GM21717 (cell line): ENCODE results near the gene RAPGEF1.
"Not testable (repeated sequence)": the region's sequence is repeated elsewhere in the genome, so short reads cannot be mapped to it uniquely, and the experiment has no call there.

ENCODE experiments used
- ATAC-seq: cut with Tn5 transposase; IDR thresholded peaks from one replicate; pipeline ENCODE4 v1.9.1; 2021; ENCODE audit warnings: mild to moderate bottlenecking, moderate library complexity; ENCODE audit not compliant: unreplicated experiment

The RAPGEF1 gene

GRCh38 chr9:131673531-131673930 is 66.3 kb downstream of the RAPGEF1 start:
- no peak for ATAC-seq

GRCh38 chr9:131673068-131673467 is 66.8 kb downstream of the RAPGEF1 start:
- ATAC-seq: no peak

DNA sequence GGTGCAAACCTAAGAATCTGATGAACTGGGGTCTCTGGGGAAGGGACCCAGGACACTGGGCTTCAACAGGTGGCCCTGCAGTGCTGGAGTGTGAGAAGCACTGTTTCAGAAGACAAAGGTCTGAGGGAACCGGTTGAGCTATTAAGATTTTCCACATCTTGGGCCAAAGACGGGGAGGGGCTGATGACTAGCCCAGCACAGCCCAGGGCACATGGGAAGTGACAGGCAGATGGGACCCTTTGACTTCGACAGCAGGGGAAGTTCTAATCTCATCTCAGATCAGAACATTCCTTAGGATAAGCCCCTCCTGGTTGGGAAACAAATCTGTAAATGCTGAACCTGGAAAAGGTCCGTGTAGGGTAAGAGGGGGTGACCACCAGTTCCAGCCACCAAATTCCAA is 67.4 kb downstream of the RAPGEF1 start:
- no peak for ATAC-seq

- no peak for ATAC-seq
Measured at GRCh38 chr9:131671133-131671520, 68.7 kb downstream of the RAPGEF1 start.

GRCh38 chr9:131670247-131671132 is 69.4 kb downstream of the RAPGEF1 start:
- ATAC-seq: no peak

DNA sequence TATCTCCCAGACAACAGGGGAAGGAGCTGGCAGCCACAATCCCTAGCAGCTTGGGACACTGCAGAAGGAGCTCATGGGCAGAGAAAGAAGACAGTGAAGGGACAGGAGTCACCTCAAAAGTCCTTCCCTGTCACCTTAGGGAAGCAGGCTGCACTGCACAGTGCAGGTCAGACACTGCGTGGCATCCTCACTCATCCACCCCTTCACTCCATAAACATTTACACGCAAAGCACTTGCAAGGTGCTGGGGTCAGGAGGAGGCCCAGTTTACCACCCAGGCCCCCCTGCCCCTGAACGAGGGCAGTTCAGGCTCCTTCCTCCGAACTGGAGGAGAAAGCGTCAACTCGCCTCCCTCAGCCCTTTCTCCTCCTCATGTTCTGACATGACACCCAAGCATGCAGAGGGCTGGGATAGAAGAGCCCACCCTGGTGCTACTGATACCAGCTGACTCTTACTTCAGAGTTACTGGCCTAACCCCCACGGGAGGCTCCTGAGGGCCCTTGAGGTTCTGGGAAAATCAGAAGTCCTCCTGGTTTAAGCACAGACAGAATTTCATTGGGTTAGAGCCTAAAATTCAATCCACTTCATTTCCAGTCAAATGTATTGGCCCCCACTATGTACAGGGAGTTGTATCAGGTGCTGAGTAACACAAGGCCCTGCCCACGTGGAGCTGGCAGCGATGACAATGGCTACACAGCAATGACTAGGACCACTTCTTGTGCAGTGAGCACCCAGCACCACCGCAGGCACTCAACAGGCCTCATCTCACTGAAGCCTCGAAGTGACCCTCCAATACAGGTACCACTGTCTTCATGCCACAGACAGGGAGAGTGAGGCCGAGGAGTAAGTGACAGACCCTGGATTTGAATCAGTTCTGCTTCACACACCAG is 70.4 kb downstream of the RAPGEF1 start:
- no peak for ATAC-seq

- peak; percentile 45 for ATAC-seq
Measured at GRCh38 chr9:131668439-131669268, 71.2 kb downstream of the RAPGEF1 start.

- ATAC-seq: peak; percentile 15
Measured at GRCh38 chr9:131668057-131668438, 71.8 kb downstream of the RAPGEF1 start.

DNA sequence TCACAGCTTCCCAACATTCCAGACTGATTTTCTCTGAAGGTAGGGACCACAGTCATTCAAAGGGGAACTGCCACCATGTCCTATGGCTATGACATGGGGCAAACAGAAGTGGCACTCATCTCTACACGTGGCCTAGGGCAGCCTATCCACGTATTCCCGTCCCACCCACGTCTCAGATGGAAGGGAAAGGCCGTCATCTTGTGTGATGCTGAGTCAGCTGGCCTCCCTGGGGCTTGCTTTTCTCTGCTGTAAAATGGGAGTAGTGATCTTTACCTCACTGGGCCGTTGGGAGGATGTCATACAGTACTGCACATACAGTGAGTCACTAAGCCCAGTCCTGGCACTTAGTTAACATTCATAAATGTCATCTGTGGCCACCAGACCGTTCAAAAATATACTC is 72.3 kb downstream of the RAPGEF1 start:
- ATAC-seq: peak; percentile 28

GRCh38 chr9:131666774-131667173 is 73.1 kb downstream of the RAPGEF1 start:
- no peak for ATAC-seq

- no peak for ATAC-seq
Measured at GRCh38 chr9:131666029-131666428, 73.8 kb downstream of the RAPGEF1 start.

GRCh38 chr9:131663288-131663687 is 76.6 kb downstream of the RAPGEF1 start:
- no peak for ATAC-seq

GRCh38 chr9:131662289-131662621 is 77.6 kb downstream of the RAPGEF1 start:
- ATAC-seq: not testable (repeated sequence)

GRCh38 chr9:131661568-131662288 is 78.1 kb downstream of the RAPGEF1 start:
- no peak for ATAC-seq

DNA sequence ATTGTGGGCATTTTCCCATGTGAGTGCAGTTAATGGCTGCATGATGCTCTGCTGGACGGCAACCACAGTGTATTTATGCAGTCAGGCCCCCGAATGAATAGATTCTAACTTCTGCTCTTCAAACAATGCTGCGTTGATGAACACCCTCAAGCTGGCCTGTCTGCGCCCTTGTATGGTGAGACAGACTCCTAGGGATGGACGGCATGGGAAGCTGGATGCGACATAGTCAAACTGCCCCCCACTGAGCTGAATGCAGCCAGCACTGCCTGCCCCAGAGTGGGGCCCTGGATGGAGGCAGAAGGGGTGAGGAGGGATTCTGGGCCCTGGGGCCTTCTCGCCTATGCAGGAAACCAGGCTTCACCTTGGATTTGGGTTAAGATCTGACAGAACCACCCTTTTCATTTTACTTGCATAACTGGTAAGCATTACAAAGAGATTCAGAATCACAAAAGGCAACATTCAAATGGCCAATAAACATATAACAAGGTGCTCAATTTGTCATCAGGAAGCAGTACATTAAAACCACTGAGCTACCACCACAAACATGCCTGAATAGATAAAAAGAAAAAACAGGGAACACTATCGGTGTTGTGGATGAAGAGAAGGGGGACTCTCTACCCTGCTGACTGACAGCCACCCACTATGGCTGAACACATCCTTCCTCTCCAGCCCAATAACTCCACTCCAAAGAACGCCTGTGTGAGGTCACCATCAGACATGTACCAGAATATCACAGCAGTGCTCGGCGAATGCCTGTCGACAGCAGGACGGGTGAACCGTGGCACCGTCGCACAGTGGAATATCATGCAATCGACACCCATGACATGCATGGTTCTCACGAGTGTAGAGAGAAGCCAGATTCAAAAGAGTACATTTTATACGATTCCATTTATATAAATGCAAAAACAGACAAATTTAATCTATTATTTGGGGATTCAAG is 79.1 kb downstream of the RAPGEF1 start:
- ATAC-seq: no peak

DNA sequence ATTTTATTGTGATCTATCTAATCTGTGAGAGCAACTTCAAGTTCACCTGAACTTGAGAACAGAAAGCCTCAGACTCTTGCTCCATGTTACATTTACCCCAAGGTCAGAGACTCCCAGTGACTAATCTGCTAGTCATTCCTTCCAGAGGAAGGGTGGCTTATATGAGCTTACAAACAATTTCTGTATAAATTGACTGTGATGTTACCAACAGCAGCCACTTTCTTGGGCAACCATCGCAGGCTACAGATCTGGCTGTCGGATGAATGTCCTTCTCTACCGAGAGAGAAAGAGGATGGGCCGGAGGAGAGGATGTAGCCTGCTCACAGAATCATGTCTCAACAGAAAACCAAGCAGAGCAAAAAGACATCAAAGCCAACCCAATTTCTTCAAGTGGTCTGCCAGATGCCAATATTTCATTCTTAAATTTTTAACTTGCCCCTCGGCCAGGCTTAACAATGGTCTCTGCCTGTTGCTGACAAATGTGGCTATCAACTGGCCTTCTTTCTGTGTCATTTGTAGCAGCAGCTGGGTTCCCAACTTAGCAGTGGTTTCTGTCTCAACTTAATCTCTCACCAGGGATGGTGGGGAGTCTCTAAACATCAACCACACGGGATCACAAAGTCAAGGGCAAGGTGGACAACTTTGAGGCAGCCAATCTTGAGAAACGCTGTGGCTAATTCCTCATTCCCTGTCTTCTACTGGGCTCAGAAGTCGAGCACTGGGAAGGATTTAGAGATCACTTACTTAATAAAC is 81.3 kb downstream of the RAPGEF1 start:
- no peak for ATAC-seq

DNA sequence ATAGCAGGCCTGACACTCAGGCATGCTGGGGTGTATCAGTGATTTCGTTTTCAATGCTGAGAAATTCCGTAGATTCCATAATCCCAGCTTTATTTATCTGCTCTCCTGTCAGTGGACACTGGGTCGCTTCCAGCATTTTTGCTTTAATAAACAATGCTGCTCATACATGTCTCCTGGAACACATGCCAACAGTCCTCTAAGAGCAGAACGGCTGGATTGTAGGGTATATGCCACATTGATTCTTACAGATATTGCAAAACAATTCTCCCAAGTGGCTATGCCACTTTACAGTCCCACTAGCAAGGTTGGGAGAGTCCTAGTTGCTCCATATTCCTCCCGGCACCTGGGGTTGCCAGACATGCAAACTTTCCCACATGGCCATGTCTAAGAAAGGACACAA is 81.9 kb downstream of the RAPGEF1 start:
- no peak for ATAC-seq

DNA sequence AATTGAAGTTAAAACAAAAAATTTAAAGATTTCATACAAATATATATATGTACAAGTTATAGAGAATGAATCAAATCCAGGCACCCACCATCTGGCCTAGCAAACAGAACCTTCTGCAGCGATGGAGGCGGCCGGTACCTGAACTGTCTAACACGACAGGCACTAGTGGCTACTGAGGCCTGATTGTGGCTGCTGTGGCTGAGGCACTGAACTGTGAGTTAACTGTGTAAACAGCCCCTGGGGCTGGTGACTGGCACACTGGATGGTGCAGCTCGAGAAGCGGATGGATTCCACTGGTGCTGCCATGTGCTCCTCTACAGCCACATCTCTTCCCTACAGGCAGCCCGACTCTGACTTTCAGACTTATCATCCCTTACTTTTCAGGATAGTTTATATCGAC is 82.4 kb downstream of the RAPGEF1 start:
- no peak for ATAC-seq

DNA sequence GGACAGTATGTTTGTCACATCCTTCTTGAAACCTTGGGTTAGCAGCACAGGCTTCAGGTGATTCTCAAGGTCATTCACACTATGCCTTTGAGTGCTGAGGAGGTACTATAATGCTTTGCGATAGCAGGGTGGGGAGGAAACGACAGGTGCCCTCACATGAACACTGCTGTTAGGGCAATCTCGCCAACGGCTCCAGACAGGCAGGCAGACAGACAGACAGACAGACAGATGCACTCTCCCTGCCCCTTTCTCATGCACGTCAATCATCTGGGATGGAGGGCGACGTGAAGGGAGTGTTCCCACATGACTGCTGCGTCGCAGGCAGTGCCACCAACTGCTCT is 82.9 kb downstream of the RAPGEF1 start:
- peak; percentile 29 for ATAC-seq
